PC-3 (cell line): ENCODE results near the gene ZBTB7C. TPM values are rescaled to one million over a fixed set of nuclear protein-coding genes. Genes with fewer than 3 reads are reported as not detected.

Experiments
- ATAC-seq: fragments of 200-7000 bp; cut with Tn5 transposase; 2 replicates; pipeline ENCODE4 v1.9.1; 2020; ENCODE audit warnings: mild to moderate bottlenecking, moderate library complexity
- BruUV-seq: library from RNA; stranded (reverse); fragments of 400-500 nt; replicated peaks from 2 replicates; lab custom pipeline; 2021; lab: Mats Ljungman, UMichigan
- CTCF ChIA-PET: fragments of 300-600 bp; sonication (Branson Sonifier 250); formaldehyde crosslinking; loops from one replicate; lab custom pipeline; 2022; ENCODE audit warnings: antibody characterized with exemption; lab: Charles Lee
- POLR2A ChIA-PET: fragments of 300-600 bp; sonication (Branson Sonifier 250); formaldehyde crosslinking; loops from one replicate; lab custom pipeline; 2022; ENCODE audit warnings: antibody characterized with exemption; ENCODE audit not compliant: unreplicated experiment; lab: Charles Lee
- DNase-seq: peaks from one replicate; pipeline ENCODE4 v3.0.0-alpha.2; 2015
- H2AFZ ChIP-seq: fragments of 300-600 bp; sonication (generic); 2 replicates; pipeline ENCODE4 v1.6.0; 2016; ENCODE audit warnings: antibody characterized with exemption, low read length
- H3F3A ChIP-seq: fragments of 300-600 bp; sonication (generic); one replicate; pipeline ENCODE4 v1.6.0; 2017; ENCODE audit warnings: antibody characterized with exemption, low read length, control low read depth, mild to moderate bottlenecking; ENCODE audit not compliant: unreplicated experiment
- H3K27ac ChIP-seq: fragments of 300-600 bp; sonication (generic); 2 replicates; pipeline ENCODE4 v1.5.1; 2016; ENCODE audit warnings: mild to moderate bottlenecking, low read length
- H3K27me3 ChIP-seq: fragments of 300-600 bp; sonication (generic); 2 replicates; pipeline ENCODE4 v1.6.1; 2016; ENCODE audit warnings: low read length, mixed read lengths
- H3K36me3 ChIP-seq: fragments of 300-600 bp; sonication (generic); 2 replicates; pipeline ENCODE4 v1.6.1; 2016; ENCODE audit warnings: low read depth, mixed run types, low read length, mixed read lengths
- H3K4me1 ChIP-seq: fragments of 300-600 bp; sonication (generic); 2 replicates; pipeline ENCODE4 v1.5.1; 2016; ENCODE audit warnings: low read length; ENCODE audit not compliant: insufficient read depth
- H3K4me2 ChIP-seq: fragments of 300-600 bp; sonication (generic); 2 replicates; pipeline ENCODE4 v1.6.0; 2016; ENCODE audit warnings: low read length
- H3K4me3 ChIP-seq: fragments of 300-600 bp; sonication (generic); 2 replicates; pipeline ENCODE4 v1.5.1; 2016; ENCODE audit warnings: mild to moderate bottlenecking, low read length, mixed read lengths
- H3K79me2 ChIP-seq: fragments of 300-600 bp; sonication (generic); 2 replicates; pipeline ENCODE4 v1.6.1; 2017; ENCODE audit warnings: low read length, mixed read lengths
- H3K9ac ChIP-seq: fragments of 300-600 bp; sonication (generic); 2 replicates; pipeline ENCODE4 v1.6.0; 2016; ENCODE audit warnings: mild to moderate bottlenecking, low read length
- H3K9me2 ChIP-seq: fragments of 300-600 bp; sonication (generic); replicated peaks from 2 replicates; pipeline ENCODE4 v1.6.1; 2016; ENCODE audit warnings: mixed run types, low read length, mixed read lengths
- H3K9me3 ChIP-seq: fragments of 300-600 bp; sonication (generic); 2 replicates; pipeline ENCODE4 v1.6.1; 2016; ENCODE audit warnings: low read length, mixed read lengths
- H4K20me1 ChIP-seq: fragments of 300-600 bp; sonication (generic); 2 replicates; pipeline ENCODE4 v1.6.1; 2016; ENCODE audit warnings: low read length, mixed read lengths
- CTCF ChIP-seq: fragments of 300-600 bp; sonication (generic); conservative IDR thresholded peaks from 2 replicates; pipeline ENCODE4 v1.5.1; 2017; ENCODE audit warnings: antibody characterized with exemption, low read depth, mild to moderate bottlenecking, low read length
- EZH2 ChIP-seq: fragments of 300-600 bp; sonication (generic); IDR thresholded peaks from one replicate; pipeline ENCODE4 v1.6.1; 2017; ENCODE audit warnings: antibody characterized with exemption, mild to moderate bottlenecking, low read length; ENCODE audit not compliant: unreplicated experiment
- EZH2phosphoT487 ChIP-seq: fragments of 300-600 bp; sonication (generic); IDR thresholded peaks from 2 replicates; pipeline ENCODE4 v1.6.1; 2018; ENCODE audit warnings: mild to moderate bottlenecking, antibody characterized with exemption, low read length, borderline replicate concordance
- intact Hi-C: fragments of 100-400 bp; cut with micrococcal nuclease; formaldehyde crosslinking; loops from 2 replicates; pipeline ENCODE4 v1.9.0; 2023
- total RNA-seq: library from RNA; depleted of rRNA; stranded (reverse); fragments of >200 nt; gene quantifications from 2 replicates; pipeline ENCODE4 v1.2.3, GENCODE V29; 2014

Gene ZBTB7C
- total RNA-seq, 1 experiment from 2014 or later: 1.3 TPM

GRCh38 chr18:48013162-48013561 lies 396.0 kb downstream of the ZBTB7C start:
- DNase-seq (no peak), ATAC-seq (no peak)
- H3K4me1 ChIP-seq: no peaks in the 10 kb centered on the region
- H3F3A ChIP-seq: no peaks in the 10 kb centered on the region
- no peaks in the 10 kb centered on the region for H3K36me3 ChIP-seq
- H3K4me3 ChIP-seq: no peak overlapping the region
- ChIA-PET CTCF (no interaction called here), POLR2A (no interaction called here)
- no peaks in the 10 kb centered on the region for H3K9me2 ChIP-seq
- BruUV-seq: no TSS peak
- no peaks in the 10 kb centered on the region for H3K9me3 ChIP-seq
- H2AFZ ChIP-seq: no peak overlapping the region
- no peak overlapping the region for H3K9ac ChIP-seq
- TF ChIP-seq CTCF (no peak), EZH2 (no peak), EZH2phosphoT487 (no peak)
- no peak overlapping the region for H3K4me2 ChIP-seq
- H3K27me3 ChIP-seq: no peaks in the 10 kb centered on the region
- H3K27ac ChIP-seq: no peak overlapping the region
- no peaks in the 10 kb centered on the region for H3K79me2 ChIP-seq
- intact Hi-C loops: no loop called here
- no peaks in the 10 kb centered on the region for H4K20me1 ChIP-seq

DNA sequence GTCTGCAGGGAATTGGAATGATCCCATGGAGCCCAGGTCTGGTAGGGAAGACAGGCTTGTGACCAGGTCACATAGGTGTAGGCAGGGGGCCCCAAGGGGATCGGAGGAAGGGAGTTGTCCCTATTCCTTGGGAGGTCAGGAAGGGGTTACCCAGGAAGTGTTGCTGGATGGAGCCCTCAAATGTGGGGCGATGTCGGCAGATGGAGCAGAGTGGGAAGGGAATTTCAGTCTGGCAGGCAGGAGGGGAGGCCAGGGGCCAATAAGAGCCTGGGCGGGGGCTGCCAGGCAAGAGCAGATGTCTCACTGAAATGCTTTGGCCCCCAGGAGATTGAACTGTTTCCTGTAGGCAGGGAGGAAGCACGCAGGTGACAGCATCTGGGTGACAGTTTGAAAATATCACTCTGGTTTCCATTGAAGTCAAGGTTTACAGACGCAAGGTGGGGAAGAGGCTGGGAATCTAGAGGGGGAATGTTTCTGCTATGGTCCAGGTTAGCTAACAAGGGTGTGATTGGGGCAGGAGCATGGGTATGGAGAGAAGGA lies 397.2 kb downstream of the ZBTB7C start:
- no peak overlapping the region for H2AFZ ChIP-seq
- no peak overlapping the region for H3K9ac ChIP-seq
- ChIA-PET CTCF (no interaction called here), POLR2A (no interaction called here)
- H3K4me1 ChIP-seq: no peaks in the 10 kb centered on the region
- ATAC-seq (no peak), DNase-seq (no peak)
- no peaks in the 10 kb centered on the region for H3K9me2 ChIP-seq
- intact Hi-C loops: no loop called here
- no peak overlapping the region for H3K4me2 ChIP-seq
- no peaks in the 10 kb centered on the region for H3K36me3 ChIP-seq
- no peaks in the 10 kb centered on the region for H3K79me2 ChIP-seq
- no peak for TF ChIP-seq EZH2phosphoT487
- TF ChIP-seq CTCF: no peak
- TF ChIP-seq EZH2: no peak
- no peak overlapping the region for H3K4me3 ChIP-seq
- H3F3A ChIP-seq: no peaks in the 10 kb centered on the region
- H4K20me1 ChIP-seq: no peaks in the 10 kb centered on the region
- H3K27ac ChIP-seq: no peak overlapping the region
- no peaks in the 10 kb centered on the region for H3K9me3 ChIP-seq
- no peaks in the 10 kb centered on the region for H3K27me3 ChIP-seq
- BruUV-seq: no TSS peak

DNA sequence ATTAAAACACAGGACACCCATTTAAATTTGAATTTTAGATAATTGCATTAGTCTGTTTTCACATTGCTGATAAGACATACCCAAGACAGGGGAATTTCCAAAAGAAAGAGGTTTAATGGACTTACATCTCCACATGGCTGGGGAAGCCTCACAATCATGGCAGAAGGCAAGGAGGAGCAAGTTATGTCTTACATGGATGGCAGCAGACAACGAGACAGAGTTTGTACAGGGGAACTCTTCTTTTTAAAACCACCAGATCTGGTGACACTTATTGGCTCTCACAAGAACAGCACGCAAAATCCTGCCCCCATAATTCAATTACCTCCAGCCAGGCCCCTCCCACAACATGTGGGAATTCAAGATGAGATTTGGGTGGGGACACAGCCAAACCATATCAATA lies 398.9 kb downstream of the ZBTB7C start:
- Histone ChIP-seq H3K79me2 (no peaks in the 10 kb centered on the region), H3K27ac (no peak overlapping the region), H3K4me2 (no peak overlapping the region), H3K36me3 (no peaks in the 10 kb centered on the region), H3F3A (no peaks in the 10 kb centered on the region), H4K20me1 (no peaks in the 10 kb centered on the region), H3K9me3 (no peaks in the 10 kb centered on the region), H3K9ac (no peak overlapping the region), H2AFZ (no peak overlapping the region), H3K9me2 (no peaks in the 10 kb centered on the region), H3K4me3 (no peak overlapping the region), H3K4me1 (no peaks in the 10 kb centered on the region), H3K27me3 (no peaks in the 10 kb centered on the region)
- ATAC-seq (no peak), DNase-seq (no peak)
- no TSS peak for BruUV-seq
- CTCF ChIA-PET: no interaction called here
- no peak for TF ChIP-seq EZH2
- no peak for TF ChIP-seq CTCF
- no peak for TF ChIP-seq EZH2phosphoT487
- intact Hi-C loops: no loop called here
- POLR2A ChIA-PET: no interaction called here
